GM08714 (cell line): ENCODE results near the gene NPC1.
A peak's percentile ranks its signal among the peaks of the same experiment; 100 is the strongest.
"Not testable (repeated sequence)": the region's sequence is repeated elsewhere in the genome, so short reads cannot be mapped to it uniquely, and the experiment has no call there.

Source experiments
- H3K4me3 ChIP-seq: fragments of 200-500 bp; sonication (Bioruptor generic); 2 replicates; pipeline ENCODE4 v1.5.1; 2014; ENCODE audit warnings: mild to moderate bottlenecking, low read length, inconsistent platforms
- ZNF274 ChIP-seq: IDR thresholded peaks from 2 replicates; pipeline ENCODE4 v1.6.1; 2012; ENCODE audit warnings: mild to moderate bottlenecking, low read depth, low read length

The NPC1 gene

DNA sequence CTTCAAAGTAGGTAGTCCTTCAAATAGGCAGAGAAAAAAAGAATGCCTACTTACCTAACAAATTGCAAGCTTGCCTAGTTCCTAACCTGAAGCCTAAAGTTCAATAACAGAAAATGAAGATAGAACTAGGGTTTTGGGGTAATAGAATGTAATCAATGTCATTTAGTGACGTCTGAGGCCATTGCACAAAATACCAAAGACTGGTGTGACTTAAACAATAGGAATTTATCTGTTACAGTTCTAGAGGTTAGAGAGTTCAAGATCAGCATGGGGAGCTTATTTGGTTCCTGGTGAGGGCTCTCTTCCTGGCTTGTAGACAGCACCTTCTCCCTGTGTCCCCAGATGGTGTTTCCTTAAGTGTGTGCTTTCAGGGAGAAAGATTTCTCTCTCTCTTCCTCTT, 4.7 kb upstream of the NPC1 start:
- H3K4me3 ChIP-seq: no peak overlapping the region
- no peak for TF ChIP-seq ZNF274

DNA sequence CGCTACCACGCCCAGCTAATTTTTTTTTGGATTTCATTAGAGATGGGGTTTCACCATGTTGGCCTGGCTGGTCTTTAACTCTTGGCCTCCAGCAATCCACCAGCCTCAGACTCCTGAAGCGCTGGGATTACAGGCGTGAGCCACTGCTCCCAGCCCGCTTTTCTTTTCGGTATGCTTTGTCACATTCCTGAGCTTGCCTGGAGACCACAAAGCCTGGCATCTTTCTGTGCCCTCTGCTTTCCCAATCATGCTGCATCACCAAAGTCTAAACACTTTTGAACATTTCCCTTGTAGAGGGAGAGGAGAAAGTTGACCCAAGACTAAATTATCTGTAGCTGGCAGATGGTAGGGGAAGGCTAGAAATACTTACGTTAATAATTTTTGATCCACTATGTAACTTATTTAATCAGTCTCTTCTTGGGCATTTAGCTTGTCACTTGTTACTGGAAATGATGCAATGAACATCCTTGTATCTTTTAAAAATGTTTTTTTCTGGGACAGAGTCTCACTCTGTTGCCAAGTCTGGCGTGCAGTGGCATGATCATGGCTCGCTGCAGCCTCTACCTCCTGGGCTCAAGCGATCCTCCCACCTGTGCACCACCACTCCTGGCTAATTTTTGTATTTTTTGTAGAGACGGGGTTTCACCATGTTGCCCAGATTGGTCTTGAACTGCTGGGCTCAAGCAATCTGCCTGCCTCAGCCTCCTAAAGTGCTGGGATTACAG, 2.7 kb upstream of the NPC1 start:
- H3K4me3 ChIP-seq: no peak overlapping the region
- no peak for TF ChIP-seq ZNF274

DNA sequence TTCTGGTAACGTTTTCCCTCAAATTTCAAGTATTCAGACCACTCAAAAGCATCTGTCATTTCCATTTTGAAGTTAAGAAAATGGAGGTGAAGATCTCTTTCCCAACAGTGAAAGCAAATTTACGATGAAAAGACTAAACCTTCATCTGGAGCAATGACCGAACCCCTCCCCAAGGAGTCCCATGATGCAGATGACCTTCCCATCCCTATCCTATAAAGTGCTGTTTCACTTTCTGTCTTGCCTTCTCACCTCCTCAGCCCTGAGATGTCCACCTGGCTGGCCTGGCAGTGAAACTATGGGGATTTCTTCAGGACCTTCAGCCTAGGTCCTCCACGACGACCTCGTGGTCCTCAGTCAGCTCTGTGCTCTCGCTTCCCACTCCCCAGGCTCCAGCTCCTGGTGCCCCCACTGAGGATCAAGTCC, 925 bp upstream of the NPC1 start:
- TF ChIP-seq ZNF274: no peak
- H3K4me3 ChIP-seq: no peak overlapping the region; the same call in 1 of the 2 replicates

DNA sequence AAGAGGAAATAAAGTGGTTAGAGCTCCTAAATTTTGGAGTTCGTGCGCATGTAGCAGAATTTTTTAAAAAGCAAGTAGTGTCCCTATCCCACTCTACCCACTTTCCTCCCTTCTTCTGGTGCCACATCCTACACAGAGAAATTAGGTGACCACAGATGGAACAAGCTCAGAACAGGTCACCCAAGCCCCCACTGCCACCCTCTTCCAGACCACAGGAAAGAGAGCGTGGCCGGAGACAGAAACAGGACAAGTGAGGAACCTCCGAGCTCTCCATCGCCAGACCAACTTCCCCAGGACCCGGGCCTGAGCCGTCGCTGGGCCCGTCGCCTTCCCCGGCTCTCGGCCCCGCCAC, 433 bp downstream of the NPC1 start:
- H3K4me3 ChIP-seq: peak overlapping the region; percentile 92
- no peak for TF ChIP-seq ZNF274

DNA sequence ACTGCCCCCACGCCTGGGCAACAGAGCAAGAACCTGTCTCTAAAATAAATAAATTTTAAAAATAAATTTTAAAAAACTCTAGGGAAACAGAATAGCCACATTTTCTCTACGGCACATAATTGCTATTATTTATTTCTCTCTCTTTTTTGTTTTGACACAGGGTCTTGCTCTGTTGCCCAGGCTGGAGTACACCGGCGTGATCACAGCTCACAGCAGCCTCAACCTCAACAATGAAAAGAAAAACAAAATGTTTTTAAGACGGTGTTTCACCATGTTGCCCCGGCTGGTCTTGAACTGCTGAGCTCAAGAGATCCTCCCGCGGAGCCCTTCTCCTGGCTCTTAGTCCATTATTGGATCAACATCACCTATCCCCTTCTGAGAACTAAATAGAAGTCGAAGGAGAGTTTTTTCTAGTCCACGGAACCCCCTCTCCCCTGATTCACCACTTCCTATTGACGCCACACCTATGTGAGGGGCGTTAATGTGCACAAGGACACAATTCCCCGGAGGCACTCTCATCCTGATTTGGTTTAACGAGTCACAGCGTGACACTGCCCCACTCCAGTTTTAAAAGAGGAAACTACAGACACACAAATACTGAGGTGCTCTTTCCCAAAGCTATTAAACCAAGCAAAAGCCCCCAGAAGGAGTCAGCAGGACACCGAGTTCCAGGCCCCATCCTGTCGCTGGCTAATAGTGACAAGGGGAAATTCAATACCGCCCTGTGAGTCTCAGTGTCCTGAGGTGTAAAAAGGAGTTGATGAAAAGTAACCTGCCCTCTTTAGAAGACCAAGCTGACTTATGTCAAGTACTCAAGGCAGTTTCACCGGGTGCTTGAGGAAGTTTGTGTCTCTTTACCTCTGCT, 1.1 kb downstream of the NPC1 start:
- peak overlapping the region; percentile 92 for H3K4me3 ChIP-seq
- no peak for TF ChIP-seq ZNF274

DNA sequence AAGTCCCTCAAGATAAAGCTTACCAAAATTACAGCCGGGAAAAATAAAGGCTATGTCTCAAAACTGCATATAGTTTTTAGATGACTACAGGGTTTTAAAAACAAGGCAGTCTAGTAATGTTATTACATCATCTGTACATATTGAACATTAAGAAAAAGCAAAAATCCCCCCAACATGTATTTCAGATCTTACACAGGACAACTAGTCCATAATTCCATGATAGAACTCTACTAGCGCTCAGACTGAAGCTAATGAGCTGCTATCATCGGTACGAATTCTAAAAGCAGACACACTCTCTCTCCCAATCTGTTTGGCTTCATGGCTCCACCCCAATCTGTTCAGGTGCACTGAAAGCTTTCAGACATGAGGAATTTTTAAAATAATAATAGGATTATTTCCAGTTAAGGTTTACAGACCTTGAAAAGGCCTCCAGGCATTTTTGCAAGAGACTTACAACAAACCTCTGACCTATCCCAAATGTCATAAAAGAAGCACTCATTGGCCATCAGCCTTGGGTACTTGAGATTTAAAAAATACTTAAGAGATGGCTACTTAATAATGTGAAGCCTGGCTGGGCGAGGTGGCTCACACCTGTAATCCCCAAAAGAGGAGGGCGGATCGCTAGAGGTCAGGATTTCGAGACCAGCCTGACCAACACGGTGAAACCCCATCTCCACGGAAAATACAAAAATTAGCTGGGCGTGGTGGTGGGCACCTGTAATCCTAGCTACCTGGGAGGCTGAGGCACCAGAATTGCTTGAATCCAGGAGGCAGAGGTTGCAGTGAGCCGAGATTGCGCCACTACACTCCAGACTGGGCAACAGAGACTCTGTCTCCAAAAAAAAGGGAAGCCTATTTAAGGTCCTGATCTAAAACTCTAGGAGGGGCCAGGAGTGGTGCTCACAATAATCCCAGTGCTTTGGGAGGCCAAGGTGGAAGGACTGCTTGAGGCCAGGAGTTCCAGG, 2.0 kb downstream of the NPC1 start:
- H3K4me3 ChIP-seq: no peak overlapping the region; the same call in 1 of the 2 replicates
- TF ChIP-seq ZNF274: no peak

DNA sequence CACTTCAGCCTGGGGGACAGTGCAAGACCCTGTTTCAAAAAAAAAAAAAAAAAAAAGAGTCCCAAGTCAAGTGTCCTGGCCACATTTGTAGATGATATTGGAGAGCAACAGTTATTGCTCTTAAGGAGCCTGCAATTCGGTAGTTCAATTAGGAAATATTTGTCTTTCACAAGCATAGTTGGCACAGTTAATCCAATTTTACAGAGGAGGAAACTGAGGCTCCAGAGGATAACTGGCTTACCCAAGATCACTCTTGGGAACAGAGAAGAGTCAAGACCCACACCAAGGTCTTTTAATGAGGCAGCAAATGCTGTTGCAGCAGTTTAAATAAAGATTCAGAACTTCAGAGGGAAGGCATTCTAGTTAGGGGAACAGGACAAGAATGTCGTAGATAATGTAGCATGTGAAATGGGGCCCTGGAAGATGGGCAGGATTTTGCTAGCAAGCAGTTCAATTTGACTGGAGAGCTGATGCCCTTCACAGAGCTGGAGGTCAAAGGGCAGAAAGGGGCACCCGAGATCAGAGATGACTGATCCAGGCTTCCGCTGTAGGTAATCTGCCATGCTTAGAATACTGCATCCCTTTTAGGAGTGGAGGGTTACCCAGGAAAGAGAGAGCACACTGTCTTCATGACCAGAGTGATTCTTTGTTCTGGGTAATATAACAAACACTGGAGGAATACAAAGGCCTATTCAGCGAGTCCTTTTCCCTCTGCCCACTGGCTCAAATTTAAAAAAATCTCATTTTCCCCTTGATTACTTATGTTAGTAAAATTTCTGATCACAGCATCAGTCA, 3.0 kb downstream of the NPC1 start:
- no peak overlapping the region for H3K4me3 ChIP-seq
- TF ChIP-seq ZNF274: no peak

DNA sequence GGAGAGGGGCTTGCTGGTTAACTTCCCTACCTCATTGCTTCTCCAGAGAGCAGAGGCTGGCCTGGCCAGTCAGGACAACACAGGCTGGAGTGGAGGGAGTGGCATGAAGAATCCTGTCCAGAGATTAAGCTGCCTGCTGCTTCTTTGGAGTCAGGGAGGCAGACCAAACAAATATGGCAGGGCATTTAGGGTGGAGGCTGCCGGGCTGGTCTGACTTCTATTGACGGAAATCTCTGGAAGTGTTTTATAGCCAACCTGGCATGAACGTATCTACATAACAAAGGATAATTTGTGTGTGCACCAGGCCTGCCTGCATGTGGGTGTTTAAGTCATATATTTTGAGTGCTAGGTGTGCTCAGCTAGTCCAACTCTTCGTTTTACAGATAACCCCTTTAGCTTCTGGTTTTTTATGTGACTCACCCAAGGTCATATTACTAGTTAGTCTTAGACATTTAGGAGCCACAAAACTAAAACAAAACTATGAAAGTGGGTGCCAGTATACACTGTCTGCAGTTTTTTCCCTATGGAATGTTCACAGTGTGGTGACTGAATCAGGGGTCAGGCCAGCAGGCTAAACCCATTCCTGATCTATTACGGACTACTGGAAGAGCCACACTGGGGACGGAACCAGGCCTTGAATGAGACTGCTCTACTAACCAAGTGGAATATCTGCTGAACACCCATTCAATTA, 5.5 kb downstream of the NPC1 start:
- H3K4me3 ChIP-seq: no peak overlapping the region

DNA sequence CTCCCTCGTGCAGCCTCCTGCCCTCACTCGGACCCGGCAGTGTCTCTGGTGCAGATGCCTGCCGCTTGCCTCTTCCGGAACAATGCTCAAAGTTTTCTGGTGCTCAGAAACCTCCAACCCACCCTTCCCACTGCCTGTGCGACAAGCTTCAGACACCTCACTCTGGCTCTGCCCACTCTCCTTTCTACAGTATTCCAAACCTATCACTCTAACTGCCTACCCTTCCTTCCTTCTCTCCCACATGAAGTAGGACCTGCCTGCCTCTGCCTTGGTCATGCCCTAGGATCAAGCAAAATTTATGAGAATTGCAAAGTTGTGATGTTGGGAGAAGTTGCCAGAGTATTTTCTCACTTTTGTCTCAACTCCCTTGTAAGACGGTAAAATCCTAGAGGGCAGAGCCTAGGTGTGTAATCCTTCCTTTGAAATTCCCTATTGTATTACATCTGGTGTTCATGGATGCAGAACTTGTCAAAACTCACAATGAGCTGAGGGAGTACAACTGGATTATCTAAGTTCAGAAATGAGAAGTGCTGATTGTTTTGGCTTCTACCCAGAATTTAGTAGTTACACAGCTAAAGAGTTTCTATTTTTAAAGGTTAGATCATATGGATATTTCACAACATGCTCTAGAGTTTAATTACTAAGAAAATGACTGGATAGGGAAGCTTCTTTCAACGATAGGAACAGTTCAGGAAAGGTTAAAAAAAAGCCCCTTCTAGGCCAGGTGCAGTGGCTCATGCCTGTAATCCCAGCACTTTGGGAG, 7.2 kb downstream of the NPC1 start:
- H3K4me3 ChIP-seq: no peak overlapping the region

More for the DNA sequence above, 5.5 kb downstream of the NPC1 start:
- no peak for TF ChIP-seq ZNF274

DNA sequence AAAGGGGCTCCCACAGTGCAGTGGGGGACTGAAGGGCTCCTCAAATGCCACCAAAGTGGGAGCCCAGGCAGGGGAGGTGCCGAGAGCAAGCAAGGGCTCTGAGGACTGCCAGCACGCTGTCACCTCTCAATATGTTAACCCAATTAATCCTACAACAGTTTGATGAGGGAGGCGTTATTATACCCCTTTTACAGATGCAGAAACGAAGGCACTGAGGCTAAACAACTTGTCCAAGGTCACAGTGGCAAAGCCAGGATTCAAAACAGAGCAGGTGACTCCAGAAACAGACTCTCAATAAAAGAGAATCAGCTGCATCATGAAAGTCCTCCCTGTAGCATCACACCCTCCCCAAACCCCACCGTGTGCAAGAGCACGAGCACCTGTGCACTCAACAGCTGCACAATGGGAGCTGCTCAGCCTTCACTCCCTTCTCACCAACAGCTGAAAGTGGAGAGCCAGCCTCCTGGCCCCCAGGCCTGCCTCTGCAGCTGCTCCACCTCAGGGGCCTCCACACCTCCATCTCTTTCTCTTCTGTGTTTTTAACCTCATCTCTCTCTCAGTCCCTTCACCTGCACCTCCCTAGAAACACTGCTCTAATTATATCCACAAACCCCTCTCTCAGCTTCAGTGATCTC, 8.1 kb downstream of the NPC1 start:
- TF ChIP-seq ZNF274: no peak
- no peak overlapping the region for H3K4me3 ChIP-seq

More for the DNA sequence above, 7.2 kb downstream of the NPC1 start:
- no peak for TF ChIP-seq ZNF274

DNA sequence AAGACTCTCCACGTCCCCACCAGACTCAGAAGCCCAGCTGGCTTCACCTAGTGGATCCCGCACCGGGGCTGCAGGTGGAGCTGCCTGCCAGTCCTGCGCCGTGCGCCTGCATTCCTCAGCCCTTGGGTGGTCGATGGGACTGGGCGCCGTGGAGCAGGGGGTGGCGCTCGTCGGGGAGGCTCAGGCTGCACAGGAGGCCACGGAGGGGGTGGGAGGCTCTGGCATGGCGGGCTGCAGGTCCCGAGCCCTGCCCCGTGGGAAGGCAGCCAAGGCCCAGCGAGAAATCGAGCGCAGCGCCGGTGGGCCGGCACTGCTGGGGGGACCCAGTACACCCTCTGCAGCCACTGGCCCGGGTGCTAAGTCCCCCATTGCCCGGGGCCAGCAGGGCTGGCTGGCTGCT, 8.8 kb downstream of the NPC1 start:
- H3K4me3 ChIP-seq: not testable (repeated sequence)

DNA sequence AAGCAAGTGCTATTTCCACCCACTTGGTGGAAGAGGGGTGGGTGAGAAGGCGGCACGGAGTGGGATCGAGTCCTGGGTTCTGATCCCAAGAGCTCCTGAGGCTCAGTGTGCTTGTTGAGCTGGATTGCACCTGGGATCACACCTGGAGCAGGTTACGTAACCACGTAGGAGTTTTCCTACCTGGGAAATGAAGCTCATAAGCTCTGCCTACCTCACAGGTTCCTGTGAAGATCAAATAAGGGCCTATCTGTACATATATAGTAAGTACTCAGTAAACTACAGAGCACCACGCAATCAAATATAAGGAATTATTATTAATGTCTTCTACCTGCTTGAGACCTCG, 11.0 kb downstream of the NPC1 start:
- no peak overlapping the region for H3K4me3 ChIP-seq
- TF ChIP-seq ZNF274: no peak
